ENCODE measurements around the gene RRP15.

RRP15 gene

GRCh38 chr1:218303176-218303879, 18.2 kb downstream of the RRP15 start:
- no peak for TF ChIP-seq CTCF (conservative IDR thresholded peaks at IDR 0.05)
- H3K27ac ChIP-seq = peak overlapping the region; percentile 80

- no peak for TF ChIP-seq CTCF (conservative IDR thresholded peaks at IDR 0.05)
- peak overlapping the region; percentile 80 for H3K27ac ChIP-seq
Measured at GRCh38 chr1:218304281-218305039, 19.4 kb downstream of the RRP15 start.

GRCh38 chr1:218305472-218306064, 20.5 kb downstream of the RRP15 start:
- TF ChIP-seq CTCF (conservative IDR thresholded peaks at IDR 0.05) = no peak

GRCh38 chr1:218312509-218312908, 27.4 kb downstream of the RRP15 start:
- TF ChIP-seq CTCF (conservative IDR thresholded peaks at IDR 0.05) = no peak
- H3K27ac ChIP-seq = no peak overlapping the region

More at GRCh38 chr1:218305472-218306064, 20.5 kb downstream of the RRP15 start:
- H3K27ac ChIP-seq = no peak overlapping the region

GRCh38 chr1:218314316-218314715, 29.2 kb downstream of the RRP15 start:
- TF ChIP-seq CTCF (conservative IDR thresholded peaks at IDR 0.05) = no peak
- H3K27ac ChIP-seq = no peak overlapping the region

- no peak overlapping the region for H3K27ac ChIP-seq
Measured at GRCh38 chr1:218315638-218316037, 30.5 kb downstream of the RRP15 start.

More at GRCh38 chr1:218315638-218316037, 30.5 kb downstream of the RRP15 start:
- TF ChIP-seq CTCF (conservative IDR thresholded peaks at IDR 0.05) = no peak
